K562 (cell line): Measurements from ENCODE around the gene PFN3. TPM values are rescaled to one million over a fixed set of nuclear protein-coding genes. Genes with fewer than 3 reads are reported as not detected.

Experiments used
- FOXK1 ChIP-seq: sonication (generic); formaldehyde crosslinking; IDR thresholded peaks from 2 replicates; pipeline ENCODE4 v1.8.0; 2022; ENCODE audit warnings: missing genetic modification reagents, mild to moderate bottlenecking, borderline replicate concordance
- GTF2A2 ChIP-seq: IDR thresholded peaks from 2 replicates; pipeline ENCODE4 v1.6.1; 2016; ENCODE audit warnings: mild to moderate bottlenecking, missing genetic modification characterization, missing compliant biosample characterization
- HLTF ChIP-seq: fragments of 450-650 bp; IDR thresholded peaks from 2 replicates; pipeline ENCODE4 v1.6.1; 2016
- KDM2B ChIP-seq: fragments of 250-450 bp; sonication (Bioruptor Pico); IDR thresholded peaks from 2 replicates; pipeline ENCODE4 v1.8.0; 2021; ENCODE audit warnings: mild to moderate bottlenecking, moderate library complexity
- KDM5B ChIP-seq: fragments of 200-600 bp; sonication (generic); IDR thresholded peaks from 2 replicates; pipeline ENCODE4 v1.6.1; 2012; ENCODE audit warnings: low read depth, mild to moderate bottlenecking, moderate library complexity, low read length, control low read depth, inconsistent platforms; ENCODE audit not compliant: insufficient replicate concordance
- KLF16 ChIP-seq: IDR thresholded peaks from 2 replicates; pipeline ENCODE4 v1.6.1; 2016; ENCODE audit warnings: antibody characterized with exemption
- MGA ChIP-seq: fragments of 450-650 bp; IDR thresholded peaks from 2 replicates; pipeline ENCODE4 v1.6.1; 2016; ENCODE audit warnings: mild to moderate bottlenecking, moderate library complexity
- PHTF2 ChIP-seq: fragments of 250-450 bp; sonication (Bioruptor Pico); IDR thresholded peaks from 2 replicates; pipeline ENCODE4 v1.5.0; 2021; ENCODE audit warnings: mild to moderate bottlenecking
- RBM34 ChIP-seq: fragments of 200-400 bp; formaldehyde crosslinking; IDR thresholded peaks from 2 replicates; pipeline ENCODE4 v1.6.1; 2018; ENCODE audit warnings: low read length, borderline replicate concordance; ENCODE audit not compliant: insufficient read depth
- SP1 ChIP-seq: sonication (generic); formaldehyde crosslinking; IDR thresholded peaks from 2 replicates; pipeline ENCODE4 v1.8.1; 2022; ENCODE audit warnings: mild to moderate bottlenecking, missing genetic modification reagents
- TCF7 ChIP-seq: sonication (generic); IDR thresholded peaks from 2 replicates; pipeline ENCODE4 v1.6.1; 2016; ENCODE audit warnings: antibody characterized with exemption, borderline replicate concordance
- WHSC1 ChIP-seq: IDR thresholded peaks from one replicate; pipeline ENCODE4 v1.6.1; 2012; ENCODE audit warnings: low read length, control low read depth, inconsistent platforms
- ZEB2 ChIP-seq: fragments of 450-650 bp; IDR thresholded peaks from 2 replicates; pipeline ENCODE4 v1.6.1; 2016
- ZNF24 ChIP-seq: fragments of 450-650 bp; IDR thresholded peaks from 2 replicates; pipeline ENCODE4 v1.6.1; 2016
- ZNF347 ChIP-seq: fragments of 450-650 bp; formaldehyde crosslinking; IDR thresholded peaks from 2 replicates; pipeline ENCODE4 v1.4.0; 2020; ENCODE audit warnings: low read depth, mild to moderate bottlenecking, moderate library complexity
- ZNF431 ChIP-seq: sonication (generic); formaldehyde crosslinking; IDR thresholded peaks from 2 replicates; pipeline ENCODE4 v1.8.0; 2022; ENCODE audit warnings: mild to moderate bottlenecking, missing genetic modification reagents
- ZNF589 ChIP-seq: fragments of 200-800 bp; sonication (Bioruptor generic); IDR thresholded peaks from 2 replicates; pipeline ENCODE4 v1.6.1; 2016; ENCODE audit warnings: low read depth, missing genetic modification characterization, missing compliant biosample characterization
- ZNF696 ChIP-seq: fragments of 250-450 bp; sonication (Bioruptor Pico); conservative IDR thresholded peaks from 2 replicates; pipeline ENCODE4 v1.4.0; 2020; ENCODE audit warnings: mild to moderate bottlenecking, moderate library complexity
- polyA plus RNA-seq, 8 experiments: library from polyadenylated mRNA; depleted of rRNA in 4 of 8; stranded (reverse) in 5 of 8; unstranded in 3 of 8; fragments of >200 nt; fragmentation: Nextera tagmentation in 2 of 8; fragmentation: Illumina TruSeq in 1 of 8; extraction: Ambion mirVana in 2 of 8; extraction: Trizol in 1 of 8; gene quantifications; 2 replicates each; pipeline versions ENCODE4 v1.2.1 to v1.2.3, GENCODE V29; 2011 to 2014; ENCODE audit warnings: inconsistent platforms in 1 of 8, missing spikeins in 1 of 8
- total RNA-seq, 7 experiments: library from RNA; depleted of rRNA in 6 of 7; stranded (reverse); fragments of >200 nt in 6 of 7; fragmentation: Illumina TruSeq in 2 of 7; extraction: Trizol in 2 of 7; gene quantifications; 2 replicates each; pipeline versions ENCODE4 v1.2.1 to v1.2.3, GENCODE V29; 2011 to 2021; ENCODE audit warnings: low replicate concordance in 1 of 7

The PFN3 gene
- total and polyA plus RNA-seq, 9 of the 15 experiments (the other 6 are each of a cell fraction or from before 2014, with no cell fraction given), result not detected

GRCh38 chr5:177403792-177404640, 3.6 kb upstream of the PFN3 start (continued):
- TF ChIP-seq MGA, result peak; percentile 81
- 0 out of 2 replicates have a peak, but pooled peaks have one; percentile 34 for TF ChIP-seq FOXK1 (CRISPR knock-in tag)
- no peak for TF ChIP-seq WHSC1
- peak; percentile 96 for TF ChIP-seq KDM2B (CRISPR knock-in tag)
- TF ChIP-seq ZNF24, result no peak
- no peak for TF ChIP-seq GTF2A2
- TF ChIP-seq ZEB2, result no peak
- no peak for TF ChIP-seq PHTF2 (CRISPR knock-in tag)
- TF ChIP-seq RBM34, result no peak
- no peak for TF ChIP-seq KLF16
- TF ChIP-seq TCF7, result no peak; the same call in 1 of the 2 replicates
- TF ChIP-seq ZNF431 (CRISPR knock-in tag), result no peak
- TF ChIP-seq SP1 (CRISPR knock-in tag), result peak; percentile 89
- TF ChIP-seq ZNF347 (CRISPR knock-in tag), result no peak
- no peak for TF ChIP-seq ZNF696 (CRISPR knock-in tag)
- TF ChIP-seq ZNF589 (CRISPR knock-in tag), result no peak
- peak; percentile 72 for TF ChIP-seq KDM5B
- no peak for TF ChIP-seq HLTF
